DOHH2 (cell line): ENCODE measurements around the gene KLHL6.
"Not testable (repeated sequence)": the region's sequence is repeated elsewhere in the genome, so short reads cannot be mapped to it uniquely, and the experiment has no call there.

Experiments
- H3F3A ChIP-seq: fragments of 200-600 bp; sonication (generic), shearing (Covaris generic); 2 replicates; pipeline ENCODE4 v1.6.0; 2016; ENCODE audit warnings: antibody characterized with exemption, mild to moderate bottlenecking; ENCODE audit not compliant: control insufficient read depth, insufficient read depth
- H3K27ac ChIP-seq: fragments of 200-600 bp; sonication (generic); 2 replicates; pipeline ENCODE4 v1.5.1; 2014; ENCODE audit warnings: low read depth, mild to moderate bottlenecking, low read length, moderate library complexity
- H3K27me3 ChIP-seq: fragments of 200-600 bp; sonication (generic); 2 replicates; pipeline ENCODE4 v1.6.1; 2014; ENCODE audit warnings: mild to moderate bottlenecking, low read length, mixed read lengths; ENCODE audit not compliant: control insufficient read depth
- H3K36me3 ChIP-seq: fragments of 200-600 bp; sonication (generic); 2 replicates; pipeline ENCODE4 v1.6.1; 2014; ENCODE audit warnings: mild to moderate bottlenecking, low read length, moderate library complexity, mixed read lengths; ENCODE audit not compliant: control insufficient read depth
- H3K4me1 ChIP-seq: fragments of 200-600 bp; sonication (generic); 2 replicates; pipeline ENCODE4 v1.6.1; 2014; ENCODE audit warnings: mild to moderate bottlenecking, low read length, mixed read lengths; ENCODE audit not compliant: control insufficient read depth
- H3K4me2 ChIP-seq: fragments of 200-600 bp; sonication (generic); 2 replicates; pipeline ENCODE4 v1.6.0; 2014; ENCODE audit warnings: mild to moderate bottlenecking, low read length, moderate library complexity
- H3K4me3 ChIP-seq: fragments of 200-600 bp; sonication (generic); 2 replicates; pipeline ENCODE4 v1.5.1; 2014; ENCODE audit warnings: mild to moderate bottlenecking, low read length, mixed read lengths
- H3K79me2 ChIP-seq: fragments of 200-600 bp; sonication (generic); 2 replicates; pipeline ENCODE4 v1.6.1; 2014; ENCODE audit warnings: mild to moderate bottlenecking, low read length, mixed read lengths; ENCODE audit not compliant: control insufficient read depth
- H3K9me2 ChIP-seq: fragments of 200-600 bp; sonication (generic); replicated peaks from 2 replicates; pipeline ENCODE4 v1.6.1; 2014; ENCODE audit warnings: mild to moderate bottlenecking, low read length, mixed read lengths; ENCODE audit not compliant: control insufficient read depth
- H3K9me3 ChIP-seq: fragments of 200-600 bp; sonication (generic); 2 replicates; pipeline ENCODE4 v1.6.1; 2014; ENCODE audit warnings: antibody characterized with exemption, low read length, mixed read lengths; ENCODE audit not compliant: control insufficient read depth, insufficient read depth
- H4K20me1 ChIP-seq: fragments of 200-600 bp; sonication (generic); 2 replicates; pipeline ENCODE4 v1.6.0; 2014; ENCODE audit warnings: low read depth, mild to moderate bottlenecking, antibody characterized with exemption, low read length, moderate library complexity; ENCODE audit not compliant: control insufficient read depth, insufficient read depth
- EZH2phosphoT487 ChIP-seq: fragments of 200-600 bp; sonication (generic); IDR thresholded peaks from 2 replicates; pipeline ENCODE4 v1.6.1; 2017; ENCODE audit warnings: borderline replicate concordance, mild to moderate bottlenecking, antibody characterized with exemption, low read length, moderate library complexity, mixed read lengths
- TF ChIP-seq, protein P1 (sequence below): fragments of 200-600 bp; sonication (generic); IDR thresholded peaks from one replicate; pipeline ENCODE4 v1.5.1; 2014; ENCODE audit warnings: antibody characterized with exemption, mild to moderate bottlenecking, low read depth, low read length; ENCODE audit not compliant: poor library complexity, severe bottlenecking

Gene KLHL6

DNA sequence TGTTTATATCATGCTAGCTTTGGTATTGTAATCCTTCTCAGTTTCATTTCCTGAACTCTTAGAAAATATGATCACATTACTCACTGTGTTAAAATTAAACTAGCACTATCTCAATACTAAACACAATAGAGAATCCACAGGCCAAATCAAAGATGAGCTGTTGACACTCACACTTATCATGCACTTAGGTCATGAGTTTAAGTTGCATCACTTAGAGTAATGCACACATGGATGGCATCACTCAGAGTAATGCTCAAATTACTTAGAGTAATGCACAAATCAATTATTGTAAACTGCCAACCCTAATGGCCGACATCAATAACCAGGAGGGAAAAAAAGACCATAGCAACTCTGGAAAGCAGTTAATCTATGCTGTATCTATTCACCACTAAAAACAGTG lies 87.1 kb downstream of the KLHL6 start:
- no peaks in the 10 kb centered on the region for H3K79me2 ChIP-seq
- no peak overlapping the region for H3K27ac ChIP-seq
- no peaks in the 10 kb centered on the region for H3K9me3 ChIP-seq
- H3K4me1 ChIP-seq, result peaks cover 12% of the 10 kb centered on the region
- no peaks in the 10 kb centered on the region for H3K27me3 ChIP-seq
- H3K9me2 ChIP-seq, result no peaks in the 10 kb centered on the region
- no peaks in the 10 kb centered on the region for H3K36me3 ChIP-seq
- no peak overlapping the region for H3K4me2 ChIP-seq
- H3K4me3 ChIP-seq, result no peak overlapping the region
- H3F3A ChIP-seq, result peaks cover 4% of the 10 kb centered on the region
- TF ChIP-seq EZH2phosphoT487, result no peak
- TF ChIP-seq, protein P1, sequence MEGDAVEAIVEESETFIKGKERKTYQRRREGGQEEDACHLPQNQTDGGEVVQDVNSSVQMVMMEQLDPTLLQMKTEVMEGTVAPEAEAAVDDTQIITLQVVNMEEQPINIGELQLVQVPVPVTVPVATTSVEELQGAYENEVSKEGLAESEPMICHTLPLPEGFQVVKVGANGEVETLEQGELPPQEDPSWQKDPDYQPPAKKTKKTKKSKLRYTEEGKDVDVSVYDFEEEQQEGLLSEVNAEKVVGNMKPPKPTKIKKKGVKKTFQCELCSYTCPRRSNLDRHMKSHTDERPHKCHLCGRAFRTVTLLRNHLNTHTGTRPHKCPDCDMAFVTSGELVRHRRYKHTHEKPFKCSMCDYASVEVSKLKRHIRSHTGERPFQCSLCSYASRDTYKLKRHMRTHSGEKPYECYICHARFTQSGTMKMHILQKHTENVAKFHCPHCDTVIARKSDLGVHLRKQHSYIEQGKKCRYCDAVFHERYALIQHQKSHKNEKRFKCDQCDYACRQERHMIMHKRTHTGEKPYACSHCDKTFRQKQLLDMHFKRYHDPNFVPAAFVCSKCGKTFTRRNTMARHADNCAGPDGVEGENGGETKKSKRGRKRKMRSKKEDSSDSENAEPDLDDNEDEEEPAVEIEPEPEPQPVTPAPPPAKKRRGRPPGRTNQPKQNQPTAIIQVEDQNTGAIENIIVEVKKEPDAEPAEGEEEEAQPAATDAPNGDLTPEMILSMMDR, result no peak
- no peaks in the 10 kb centered on the region for H4K20me1 ChIP-seq

DNA sequence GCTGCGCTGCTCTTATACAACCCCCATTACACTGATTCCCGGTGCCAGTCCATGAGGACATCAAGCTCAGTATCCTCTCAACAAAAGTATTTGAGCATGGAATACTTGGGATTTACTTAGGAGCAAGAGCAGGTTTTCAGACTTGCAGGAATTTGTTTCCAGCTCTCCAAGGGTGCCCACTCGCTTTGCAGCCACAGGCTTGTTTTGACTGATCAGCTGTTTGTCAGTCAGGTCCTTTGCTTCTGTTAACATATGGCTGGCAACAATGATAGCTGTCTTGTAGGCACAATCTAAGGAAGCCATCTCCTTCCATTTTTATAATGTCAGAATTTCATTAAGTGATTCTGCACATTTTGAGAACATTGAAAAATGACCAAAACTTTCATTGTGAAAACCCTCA lies 88.9 kb downstream of the KLHL6 start:
- Histone ChIP-seq H3K27me3 (no peaks in the 10 kb centered on the region), H3F3A (peaks cover 4% of the 10 kb centered on the region), H3K4me1 (peaks cover 12% of the 10 kb centered on the region), H3K9me3 (no peaks in the 10 kb centered on the region), H3K4me3 (no peak overlapping the region), H4K20me1 (no peaks in the 10 kb centered on the region), H3K4me2 (no peak overlapping the region), H3K36me3 (no peaks in the 10 kb centered on the region), H3K27ac (no peak overlapping the region), H3K79me2 (no peaks in the 10 kb centered on the region), H3K9me2 (no peaks in the 10 kb centered on the region)
- no peak for TF ChIP-seq EZH2phosphoT487

DNA sequence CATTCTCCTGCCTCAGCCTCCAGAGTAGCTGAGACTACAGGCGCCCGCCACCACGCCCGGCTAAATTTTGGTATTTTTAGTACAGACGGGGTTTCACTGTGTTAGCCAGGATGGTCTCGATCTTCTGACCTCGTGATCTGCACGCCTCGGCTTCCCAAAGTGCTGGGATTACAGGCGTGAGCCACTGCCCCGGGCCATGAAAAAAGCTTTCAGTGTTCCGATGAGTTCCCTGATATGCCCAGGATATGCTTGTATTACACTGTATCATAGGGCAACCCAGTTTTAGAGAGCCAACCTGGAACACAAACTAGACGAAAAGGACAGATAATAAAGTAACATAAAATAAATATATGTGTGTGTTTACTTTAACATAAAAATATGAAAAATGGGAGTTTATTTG lies 89.8 kb downstream of the KLHL6 start:
- H3K9me2 ChIP-seq, H3K27me3 ChIP-seq, H3F3A ChIP-seq, H3K4me2 ChIP-seq, H4K20me1 ChIP-seq, H3K9me3 ChIP-seq, H3K79me2 ChIP-seq, H3K27ac ChIP-seq, H3K36me3 ChIP-seq, H3K4me3 ChIP-seq: not testable (repeated sequence)
- H3K4me1 ChIP-seq, result peaks cover 16% of the 10 kb centered on the region

DNA sequence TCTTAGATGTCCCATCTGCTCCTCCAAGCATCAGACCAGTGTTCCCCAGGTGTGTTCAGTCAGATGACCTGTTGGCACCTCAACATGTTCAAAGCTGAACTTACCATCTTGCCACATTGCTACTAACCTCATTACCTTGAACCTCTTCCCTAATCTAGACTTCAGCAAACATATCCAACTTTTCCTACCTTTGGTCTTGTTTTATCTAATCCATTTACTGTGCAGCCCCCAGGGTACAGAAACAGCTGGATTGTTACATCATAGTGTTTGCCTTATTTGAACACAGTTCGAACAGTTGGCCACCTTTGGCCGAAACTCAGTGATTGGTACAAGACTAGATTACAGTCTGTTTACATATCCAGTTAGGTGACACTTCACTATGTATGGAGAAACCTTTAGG lies 91.0 kb downstream of the KLHL6 start:
- no peak overlapping the region for H3K4me3 ChIP-seq
- H4K20me1 ChIP-seq, result no peaks in the 10 kb centered on the region
- no peak for TF ChIP-seq EZH2phosphoT487
- TF ChIP-seq, protein P1, result no peak
- no peaks in the 10 kb centered on the region; the same call in 1 of the 2 replicates for H3F3A ChIP-seq
- no peak overlapping the region for H3K4me2 ChIP-seq
- H3K9me3 ChIP-seq, result no peaks in the 10 kb centered on the region
- no peaks in the 10 kb centered on the region for H3K36me3 ChIP-seq
- no peaks in the 10 kb centered on the region for H3K9me2 ChIP-seq
- H3K4me1 ChIP-seq, result peaks cover 20% of the 10 kb centered on the region
- no peaks in the 10 kb centered on the region for H3K27me3 ChIP-seq
- no peak overlapping the region for H3K27ac ChIP-seq
- H3K79me2 ChIP-seq, result no peaks in the 10 kb centered on the region
